ENCODE data around the gene KRT9.
"Not testable (repeated sequence)": the region's sequence is repeated elsewhere in the genome, so short reads cannot be mapped to it uniquely, and the experiment has no call there.

The KRT9 gene

GRCh38 chr17:41546819-41547218 is 25.0 kb downstream of the KRT9 start:
- DNase-seq = no peak

- DNase-seq = no peak
Observed at GRCh38 chr17:41545829-41546410, 25.9 kb downstream of the KRT9 start.

- no peak for DNase-seq
Observed at GRCh38 chr17:41544935-41545334, 26.9 kb downstream of the KRT9 start.

- DNase-seq = peak; percentile 53
Observed at GRCh38 chr17:41544491-41544892, 27.4 kb downstream of the KRT9 start.

GRCh38 chr17:41542786-41543185 is 29.1 kb downstream of the KRT9 start:
- not testable (repeated sequence) for DNase-seq

- no peak for DNase-seq
Observed at GRCh38 chr17:41542357-41542756, 29.5 kb downstream of the KRT9 start.

GRCh38 chr17:41540921-41541625 is 30.8 kb downstream of the KRT9 start:
- no peak for DNase-seq

- DNase-seq = no peak
Observed at GRCh38 chr17:41539979-41540701, 31.7 kb downstream of the KRT9 start.

- DNase-seq = no peak
Observed at GRCh38 chr17:41539071-41539492, 32.8 kb downstream of the KRT9 start.

GRCh38 chr17:41538565-41538991 is 33.3 kb downstream of the KRT9 start:
- no peak for DNase-seq

GRCh38 chr17:41537990-41538389 is 33.9 kb downstream of the KRT9 start:
- no peak for DNase-seq

GRCh38 chr17:41537614-41537954 is 34.3 kb downstream of the KRT9 start:
- no peak for DNase-seq

GRCh38 chr17:41536741-41537613 is 34.9 kb downstream of the KRT9 start:
- no peak for DNase-seq

- DNase-seq = no peak
Observed at GRCh38 chr17:41535764-41536481, 35.9 kb downstream of the KRT9 start.

- no peak for DNase-seq
Observed at GRCh38 chr17:41534899-41535546, 36.8 kb downstream of the KRT9 start.

GRCh38 chr17:41533613-41534012 is 38.2 kb downstream of the KRT9 start:
- DNase-seq = no peak

GRCh38 chr17:41532947-41533570 is 38.8 kb downstream of the KRT9 start:
- no peak for DNase-seq

- no peak for DNase-seq
Observed at GRCh38 chr17:41531993-41532392, 39.9 kb downstream of the KRT9 start.

GRCh38 chr17:41530062-41531048 is 41.5 kb downstream of the KRT9 start:
- DNase-seq = no peak

GRCh38 chr17:41529491-41529915 is 42.4 kb downstream of the KRT9 start:
- no peak for DNase-seq

Measured in right kidney (tissue), 1 donor.